ENCODE data around the gene MOSPD2.

Gene MOSPD2

GRCh38 chrX:14872851-14873675, at the start of gene MOSPD2, which contains the start of gene FANCB:
Gene MOSPD2, plus strand, starts transcription at chrX:14873421. Its CDS starts 108 bp downstream, at chrX:14873529.
Gene FANCB, minus strand, starts transcription at chrX:14873069. Its CDS starts 7,559 bp downstream, at chrX:14865510.
- peak; percentile 95 to 96 for DNase-seq

GRCh38 chrX:14825851-14826250, 47.4 kb upstream of the MOSPD2 start:
- no peak for DNase-seq

GRCh38 chrX:14826319-14826718, 46.9 kb upstream of the MOSPD2 start:
- no peak for DNase-seq

- no peak for DNase-seq
Observed at GRCh38 chrX:14829643-14830042, 43.6 kb upstream of the MOSPD2 start.

- DNase-seq: no peak
Observed at GRCh38 chrX:14832151-14832550, 41.1 kb upstream of the MOSPD2 start.

- no peak for DNase-seq
Observed at GRCh38 chrX:14832586-14832985, 40.6 kb upstream of the MOSPD2 start.

GRCh38 chrX:14837155-14837554, 36.1 kb upstream of the MOSPD2 start:
- DNase-seq: no peak

GRCh38 chrX:14843666-14844065, 29.6 kb upstream of the MOSPD2 start:
- no peak for DNase-seq

- no peak for DNase-seq
Observed at GRCh38 chrX:14851526-14851925, 21.7 kb upstream of the MOSPD2 start.

- no peak for DNase-seq
Observed at GRCh38 chrX:14864631-14865030, 8.6 kb upstream of the MOSPD2 start.

- DNase-seq: no peak
Observed at GRCh38 chrX:14865201-14865600, 8.0 kb upstream of the MOSPD2 start.

GRCh38 chrX:14871767-14872166, 1.5 kb upstream of the MOSPD2 start:
- no peak for DNase-seq

GRCh38 chrX:14872355-14872754, 866 bp upstream of the MOSPD2 start:
- DNase-seq: no peak

GRCh38 chrX:14873676-14874049, 442 bp downstream of the MOSPD2 start:
- DNase-seq: no peak

- DNase-seq: no peak
Observed at GRCh38 chrX:14875624-14876023, 2.4 kb downstream of the MOSPD2 start.

GRCh38 chrX:14883826-14884225, 10.6 kb downstream of the MOSPD2 start:
- DNase-seq: no peak

- no peak for DNase-seq
Observed at GRCh38 chrX:14884714-14885113, 11.5 kb downstream of the MOSPD2 start.

- DNase-seq: no peak
Observed at GRCh38 chrX:14886252-14886651, 13.0 kb downstream of the MOSPD2 start.

- no peak for DNase-seq
Observed at GRCh38 chrX:14896273-14896672, 23.1 kb downstream of the MOSPD2 start.

GRCh38 chrX:14897042-14897441, 23.8 kb downstream of the MOSPD2 start:
- DNase-seq: no peak

GRCh38 chrX:14899607-14900006, 26.4 kb downstream of the MOSPD2 start:
- peak in 1 of 2 donors; percentile 2 for DNase-seq

- no peak for DNase-seq
Observed at GRCh38 chrX:14902537-14902936, 29.3 kb downstream of the MOSPD2 start.

GRCh38 chrX:14903891-14904290, 30.7 kb downstream of the MOSPD2 start:
- no peak for DNase-seq

GRCh38 chrX:14913241-14913640, 40.0 kb downstream of the MOSPD2 start:
- no peak for DNase-seq

GRCh38 chrX:14915596-14915995, 42.4 kb downstream of the MOSPD2 start:
- DNase-seq: no peak

All from CD4-positive, alpha-beta T cell treated with Interferon alpha-2 for 1 hour (primary cell).